ENCODE data around the gene SERPINA9.
"Not testable (repeated sequence)": the region's sequence is repeated elsewhere in the genome, so short reads cannot be mapped to it uniquely, and the experiment has no call there.

Gene SERPINA9

GRCh38 chr14:94421316-94421715, 54.7 kb downstream of the SERPINA9 start:
- DNase-seq = no peak

GRCh38 chr14:94417497-94418205, 58.3 kb downstream of the SERPINA9 start:
- not testable (repeated sequence) for DNase-seq
